Prostate gland (tissue), 2 donors: ENCODE measurements around the gene HIVEP3.

Source experiments
- POLR2A ChIP-seq: fragments of 450-650 bp; IDR thresholded peaks from one replicate; pipeline ENCODE4 v1.6.1; 2016; ENCODE audit warnings: antibody characterized with exemption, mild to moderate bottlenecking
- POLR2AphosphoS5 ChIP-seq: sonication (generic); formaldehyde crosslinking; IDR thresholded peaks from one replicate; pipeline ENCODE4 v1.6.1; 2017; ENCODE audit warnings: antibody characterized with exemption
- TF ChIP-seq, protein P1 (sequence below), 4 experiments: fragments of 200-600 bp in 2 of 4; fragments of 450-650 bp in 2 of 4; sonication (generic) in 2 of 4; IDR thresholded peaks; 1 replicate in 3 of 4; 2 replicates in 1 of 4; pipeline ENCODE4 v1.5.1; 2016 to 2019; ENCODE audit warnings: antibody characterized with exemption in 4 of 4, mild to moderate bottlenecking in 2 of 4, moderate library complexity in 2 of 4

DNA sequence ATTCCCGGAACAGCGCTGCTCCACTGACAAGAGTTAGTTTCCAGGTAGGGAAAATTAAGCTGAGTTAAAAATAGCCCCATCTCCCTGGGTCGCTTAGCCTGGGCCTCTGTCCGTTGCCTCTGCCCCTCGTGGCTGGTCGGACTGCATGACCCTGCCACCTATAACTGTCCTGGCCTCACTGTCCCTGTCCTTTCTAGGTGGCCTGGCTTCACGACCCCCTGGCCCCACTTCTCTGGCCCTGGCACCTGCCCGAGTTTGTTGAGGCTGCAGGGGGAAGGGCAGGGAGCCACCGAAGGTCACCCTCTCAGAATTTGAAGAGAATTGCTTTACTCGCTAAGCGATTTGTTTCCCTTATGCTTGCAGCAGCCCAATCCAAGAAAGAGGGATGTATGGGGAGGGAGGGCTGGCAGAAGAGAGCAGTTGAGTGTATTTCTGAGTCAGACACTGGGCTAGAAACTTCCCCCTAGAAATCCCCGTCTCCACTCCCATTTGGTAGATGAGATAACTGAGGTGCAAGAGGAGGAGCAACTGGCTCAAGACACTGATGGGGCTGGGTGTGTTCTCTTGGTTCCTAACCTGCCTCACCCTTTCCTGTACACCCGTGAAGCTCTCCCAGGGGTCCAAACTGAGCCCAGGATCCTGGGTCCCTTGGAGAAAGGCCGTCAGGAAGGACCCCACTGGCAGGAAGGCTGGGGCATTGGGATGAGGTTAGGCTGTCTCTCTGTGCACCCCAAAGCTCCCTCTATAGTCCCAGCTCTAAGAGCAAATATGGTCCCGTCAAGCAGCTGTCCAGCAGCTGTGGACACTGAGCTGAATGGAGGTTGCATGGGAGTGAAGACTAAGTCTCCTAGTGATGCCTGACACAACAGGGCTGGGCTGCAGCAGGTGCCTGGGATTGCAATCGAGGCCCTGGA lies 431.3 kb downstream of the HIVEP3 start:
- no peak for TF ChIP-seq POLR2A
- TF ChIP-seq, protein P1, sequence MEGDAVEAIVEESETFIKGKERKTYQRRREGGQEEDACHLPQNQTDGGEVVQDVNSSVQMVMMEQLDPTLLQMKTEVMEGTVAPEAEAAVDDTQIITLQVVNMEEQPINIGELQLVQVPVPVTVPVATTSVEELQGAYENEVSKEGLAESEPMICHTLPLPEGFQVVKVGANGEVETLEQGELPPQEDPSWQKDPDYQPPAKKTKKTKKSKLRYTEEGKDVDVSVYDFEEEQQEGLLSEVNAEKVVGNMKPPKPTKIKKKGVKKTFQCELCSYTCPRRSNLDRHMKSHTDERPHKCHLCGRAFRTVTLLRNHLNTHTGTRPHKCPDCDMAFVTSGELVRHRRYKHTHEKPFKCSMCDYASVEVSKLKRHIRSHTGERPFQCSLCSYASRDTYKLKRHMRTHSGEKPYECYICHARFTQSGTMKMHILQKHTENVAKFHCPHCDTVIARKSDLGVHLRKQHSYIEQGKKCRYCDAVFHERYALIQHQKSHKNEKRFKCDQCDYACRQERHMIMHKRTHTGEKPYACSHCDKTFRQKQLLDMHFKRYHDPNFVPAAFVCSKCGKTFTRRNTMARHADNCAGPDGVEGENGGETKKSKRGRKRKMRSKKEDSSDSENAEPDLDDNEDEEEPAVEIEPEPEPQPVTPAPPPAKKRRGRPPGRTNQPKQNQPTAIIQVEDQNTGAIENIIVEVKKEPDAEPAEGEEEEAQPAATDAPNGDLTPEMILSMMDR (IDR thresholded peaks at IDR 0.05), result no peak
- TF ChIP-seq POLR2AphosphoS5, result no peak
